GM21390 (cell line): Measurements from ENCODE around the gene CASQ1.

Source experiments
- ATAC-seq: cut with Tn5 transposase; IDR thresholded peaks from one replicate; pipeline ENCODE4 v1.9.1; 2021; ENCODE audit not compliant: unreplicated experiment

The CASQ1 gene

DNA sequence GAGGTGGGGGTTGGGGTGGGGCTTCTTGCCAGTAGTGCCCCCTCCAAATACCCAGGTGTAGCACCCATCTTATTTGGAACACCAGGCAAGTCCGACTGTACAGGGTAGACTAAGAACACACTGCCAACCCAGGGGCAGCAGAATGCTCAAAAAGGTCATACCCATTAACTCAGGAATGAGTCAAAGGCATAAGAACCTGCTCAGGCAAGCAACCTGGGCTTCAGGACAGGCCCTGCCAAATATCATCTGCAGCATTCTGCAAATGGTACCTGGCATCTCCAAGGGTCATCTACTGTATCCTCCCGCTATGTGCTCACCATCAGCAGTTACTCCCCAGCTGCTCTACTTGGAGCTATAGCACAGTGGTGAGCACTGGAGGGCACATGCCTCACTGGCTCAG is 34.2 kb downstream of the CASQ1 start:
- ATAC-seq, result no peak

DNA sequence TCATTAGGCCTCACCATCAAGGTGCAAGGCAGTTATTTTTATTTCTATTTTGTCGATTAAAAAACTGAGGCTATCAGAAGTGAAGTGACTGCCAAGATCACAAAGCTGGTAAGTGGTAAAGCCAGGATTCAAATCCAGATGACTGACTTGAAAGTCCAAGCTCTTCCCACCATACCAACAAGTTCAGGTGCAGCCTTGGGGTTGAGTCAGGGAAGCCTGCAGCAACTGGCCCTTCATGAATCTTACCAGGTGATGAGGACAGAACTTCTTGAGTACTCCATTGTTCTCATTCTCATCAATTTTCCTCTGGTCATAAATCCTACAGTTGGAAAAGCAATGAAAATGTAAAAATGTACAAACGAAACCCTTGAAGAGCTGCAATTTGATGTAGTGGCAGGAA is 35.0 kb downstream of the CASQ1 start:
- ATAC-seq, result no peak

DNA sequence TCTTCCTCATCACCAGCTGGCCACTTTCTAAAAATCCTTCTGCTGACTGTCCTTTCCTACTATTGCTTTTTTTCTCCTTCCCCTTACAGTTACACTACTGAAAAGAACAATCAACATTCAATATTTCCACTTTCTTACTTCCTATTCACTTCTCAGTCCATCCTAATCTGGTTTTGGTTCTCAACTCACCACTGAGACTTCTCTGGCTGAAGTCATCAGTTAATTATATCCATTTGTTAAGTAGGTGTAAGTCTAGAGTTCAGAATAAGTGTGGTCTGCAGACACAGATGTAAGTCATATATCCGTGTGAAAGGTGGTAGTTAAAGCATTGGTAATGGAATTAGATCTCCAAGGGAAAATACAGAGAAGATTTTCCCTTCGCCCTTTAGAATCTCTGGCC is 36.2 kb downstream of the CASQ1 start:
- ATAC-seq, result peak; percentile 73

DNA sequence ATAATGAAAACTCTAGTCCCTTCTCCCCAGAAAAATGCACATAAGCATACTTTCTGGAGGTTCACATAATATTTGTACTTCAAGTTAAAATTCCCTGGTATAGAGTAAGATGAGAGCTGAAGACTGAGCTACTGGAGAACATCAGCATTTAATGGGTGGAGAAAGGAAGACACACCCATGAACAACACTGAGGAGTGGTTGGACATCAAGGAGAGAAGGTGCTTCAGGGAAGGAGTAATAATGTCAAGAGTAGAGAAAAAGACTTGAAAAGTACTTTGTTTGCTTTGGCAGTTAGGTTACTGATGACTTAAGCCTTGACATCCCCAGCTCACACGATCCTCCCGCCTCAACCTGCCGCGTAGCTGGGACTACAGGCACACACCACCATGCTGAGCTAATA is 36.7 kb downstream of the CASQ1 start:
- no peak for ATAC-seq

DNA sequence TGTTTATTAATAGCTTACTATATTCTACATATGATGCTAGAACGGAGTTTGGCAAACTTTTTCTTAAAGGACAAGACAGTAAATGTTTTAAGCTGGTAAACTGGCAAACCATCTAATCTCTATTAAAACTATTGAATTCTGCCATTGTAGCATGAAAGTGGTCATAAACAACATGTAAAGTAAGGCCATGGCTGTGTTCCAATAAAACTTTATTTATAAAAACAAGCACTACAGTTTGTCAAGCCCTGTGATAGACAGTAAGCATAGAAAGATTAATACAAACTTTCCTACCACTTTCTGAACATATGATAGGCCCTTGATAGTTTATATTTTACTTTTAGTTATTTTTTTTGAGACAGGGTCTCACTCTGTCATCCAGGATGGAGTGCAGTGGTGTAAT is 37.2 kb downstream of the CASQ1 start:
- no peak for ATAC-seq

DNA sequence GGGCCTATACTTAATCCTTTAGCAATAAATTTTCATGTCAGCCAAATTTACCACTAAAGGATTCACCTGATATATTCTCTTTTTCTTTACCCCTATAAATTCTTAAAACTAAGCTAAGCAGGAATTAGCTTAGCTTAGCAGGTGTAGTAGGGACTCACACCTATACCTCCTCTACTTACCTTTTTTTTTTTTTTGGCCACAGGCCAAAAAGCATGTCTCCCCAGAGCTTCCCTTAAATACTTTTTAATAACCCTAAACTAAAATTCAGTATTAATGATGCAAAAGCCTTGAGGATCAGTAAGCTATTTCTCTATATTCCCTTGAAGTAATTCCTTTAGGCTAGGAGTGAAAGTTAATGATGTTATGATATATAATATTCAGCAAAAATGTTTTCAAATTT is 38.1 kb downstream of the CASQ1 start:
- ATAC-seq, result no peak

DNA sequence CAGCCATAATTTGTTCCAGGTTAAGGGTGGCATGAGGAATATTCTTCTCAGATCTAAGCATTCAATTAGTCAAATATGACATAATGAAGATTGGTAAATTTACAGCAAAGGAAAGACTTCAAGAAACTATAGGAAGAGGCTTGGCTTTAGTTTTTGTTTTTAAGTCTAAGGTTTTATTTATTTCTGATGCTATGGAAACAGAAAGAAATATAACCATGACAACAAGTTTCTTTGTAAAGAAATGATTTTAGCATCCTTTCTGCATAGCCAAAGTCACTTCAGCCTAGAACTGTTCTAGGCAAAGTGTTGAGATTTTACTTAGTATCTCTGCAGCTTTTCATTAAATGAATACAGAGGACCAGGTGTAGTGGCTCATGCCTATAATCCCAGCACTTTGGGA is 42.5 kb downstream of the CASQ1 start:
- no peak for ATAC-seq

DNA sequence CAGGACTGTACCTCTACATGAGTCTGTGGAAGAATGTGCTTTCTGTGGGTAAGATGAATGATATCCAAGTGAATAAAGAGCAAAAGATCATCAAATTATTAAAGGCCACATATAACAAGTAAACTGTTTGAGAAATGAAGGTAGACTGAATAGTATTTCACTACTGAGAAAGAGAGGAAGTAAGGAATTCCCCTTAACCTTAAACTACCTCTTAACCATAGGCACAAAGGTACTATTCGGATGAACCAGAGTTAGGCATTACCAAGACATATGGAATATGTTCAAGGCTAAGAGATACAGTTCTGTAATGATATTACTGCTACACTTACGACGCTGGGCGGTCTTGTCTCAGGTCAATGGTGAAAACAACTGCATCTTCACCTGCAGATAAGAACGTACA is 46.4 kb downstream of the CASQ1 start:
- no peak for ATAC-seq

DNA sequence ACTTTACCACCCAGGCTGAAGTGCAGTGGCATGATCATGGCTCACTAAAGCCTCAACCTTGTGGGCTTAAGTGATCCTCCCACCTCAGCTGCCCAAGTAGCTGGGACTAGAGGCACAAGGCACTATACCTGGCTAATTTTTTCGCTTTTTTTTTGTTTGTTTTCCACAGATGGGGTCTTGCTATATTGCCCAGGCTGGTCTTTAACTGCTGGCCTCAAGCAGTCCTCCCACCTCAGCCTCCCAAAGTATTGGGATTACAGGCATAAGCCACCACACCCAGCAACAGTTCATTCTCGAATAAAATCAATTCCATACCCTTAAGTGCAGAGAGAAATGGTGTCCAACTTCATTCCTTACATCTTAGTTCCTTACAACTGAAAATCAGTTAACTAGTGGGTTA is 47.2 kb downstream of the CASQ1 start:
- no peak for ATAC-seq

DNA sequence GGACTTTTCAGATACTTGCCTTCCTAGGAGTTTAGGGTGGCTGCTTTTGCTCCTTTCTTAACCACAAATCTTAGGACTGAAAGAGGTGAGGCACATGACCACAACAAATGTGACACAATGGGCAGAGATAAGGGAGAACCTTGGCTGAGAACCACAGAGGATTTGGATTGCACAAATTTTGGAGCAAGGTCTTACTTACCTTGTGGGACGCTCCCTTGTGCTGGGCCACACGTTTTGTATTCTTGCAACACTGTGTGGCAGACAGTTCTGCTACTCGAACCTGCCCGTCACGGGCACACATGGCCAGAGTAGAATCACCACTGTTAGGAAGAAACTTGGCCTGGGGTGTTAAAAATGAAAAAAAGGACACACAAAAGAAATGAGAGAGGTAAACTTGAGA is 48.0 kb downstream of the CASQ1 start:
- ATAC-seq, result no peak

DNA sequence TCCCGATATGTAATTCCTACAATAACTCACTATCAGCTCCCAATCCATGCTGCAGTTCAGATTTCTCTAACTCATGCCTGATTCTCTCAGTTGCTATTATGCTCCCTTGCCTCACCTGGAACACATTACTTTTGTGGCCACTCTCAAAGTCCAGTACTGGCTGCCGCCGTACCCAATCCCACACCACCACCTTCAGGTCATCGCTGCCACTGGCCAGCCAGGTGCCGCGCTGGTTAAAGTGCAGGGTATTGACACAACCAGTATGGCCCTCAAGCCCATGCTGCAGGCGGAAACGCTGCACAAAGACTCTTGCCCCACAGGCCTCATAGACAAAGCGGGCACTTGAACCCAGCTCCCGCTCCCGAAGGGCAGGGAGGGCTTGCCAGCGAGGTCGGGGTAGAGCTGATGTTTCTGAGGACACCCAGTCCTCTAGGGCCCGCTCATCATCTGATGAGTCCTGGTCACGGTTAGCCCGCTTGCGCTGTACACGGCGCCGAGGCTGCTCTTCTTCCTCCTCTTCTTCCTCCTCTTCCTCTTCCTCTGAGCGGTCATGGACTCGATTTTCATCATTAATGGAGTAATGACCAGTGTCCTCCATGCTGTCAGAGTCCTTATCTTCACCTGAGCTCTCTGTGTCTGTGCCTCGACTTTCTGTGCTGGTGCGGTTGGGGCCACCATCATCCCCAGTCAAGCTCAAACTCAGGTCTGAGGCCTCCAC is 49.4 kb downstream of the CASQ1 start:
- no peak for ATAC-seq

DNA sequence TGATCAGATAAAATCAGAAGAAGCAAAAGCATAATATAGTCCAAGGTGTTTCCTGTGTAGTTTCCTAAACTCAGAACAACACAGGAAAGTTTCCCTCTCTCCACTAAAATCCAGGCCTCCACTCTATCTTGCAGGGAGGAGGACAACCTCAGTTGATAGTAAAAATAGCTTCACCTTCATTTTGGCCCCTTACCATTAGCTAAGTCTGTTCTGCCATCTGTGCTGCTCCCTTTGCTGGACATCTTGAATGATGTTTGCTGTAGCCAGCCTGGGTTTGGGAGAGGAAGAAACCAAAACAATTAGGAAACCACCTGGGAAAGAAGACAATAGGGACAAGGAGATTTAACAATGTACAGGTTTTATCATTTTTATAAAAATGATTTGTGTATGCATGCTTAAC is 53.4 kb downstream of the CASQ1 start:
- no peak for ATAC-seq

DNA sequence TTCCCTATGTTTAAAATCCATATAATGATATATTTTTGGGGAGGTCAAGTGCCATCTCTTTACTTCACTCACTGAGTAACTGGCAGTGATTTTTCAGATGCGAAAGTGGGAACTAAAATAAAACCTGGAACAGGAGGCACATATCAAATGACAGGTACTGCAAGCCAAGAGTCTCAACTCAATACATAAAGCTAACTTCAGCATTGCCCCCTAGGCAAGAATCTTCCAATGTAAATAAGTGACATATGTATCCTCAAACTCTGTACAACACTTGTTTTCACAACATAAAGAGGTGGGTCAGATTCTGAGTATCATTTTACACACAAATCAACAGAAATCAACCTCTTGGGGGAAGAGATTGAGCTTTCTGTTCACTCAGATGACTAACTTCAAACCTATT is 53.8 kb downstream of the CASQ1 start:
- no peak for ATAC-seq

DNA sequence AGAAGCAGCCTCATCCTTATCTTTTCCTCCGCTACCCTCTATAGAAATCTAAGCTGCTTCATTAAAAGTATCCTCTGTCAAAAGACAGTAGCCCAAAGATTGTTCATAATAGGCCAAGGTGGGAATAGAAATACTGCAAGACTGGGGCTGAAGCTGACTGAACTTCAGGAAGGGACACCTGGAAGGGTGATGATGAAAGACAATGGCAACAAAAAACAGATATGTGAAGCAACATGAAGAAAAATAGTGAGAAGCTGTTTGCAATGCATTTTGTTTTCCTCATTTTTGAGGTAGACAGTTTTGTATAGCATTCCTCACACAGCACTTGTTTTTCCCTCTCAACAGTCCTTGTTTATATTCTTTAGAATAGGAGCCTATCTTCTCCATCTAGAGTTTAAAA is 55.1 kb downstream of the CASQ1 start:
- ATAC-seq, result no peak

DNA sequence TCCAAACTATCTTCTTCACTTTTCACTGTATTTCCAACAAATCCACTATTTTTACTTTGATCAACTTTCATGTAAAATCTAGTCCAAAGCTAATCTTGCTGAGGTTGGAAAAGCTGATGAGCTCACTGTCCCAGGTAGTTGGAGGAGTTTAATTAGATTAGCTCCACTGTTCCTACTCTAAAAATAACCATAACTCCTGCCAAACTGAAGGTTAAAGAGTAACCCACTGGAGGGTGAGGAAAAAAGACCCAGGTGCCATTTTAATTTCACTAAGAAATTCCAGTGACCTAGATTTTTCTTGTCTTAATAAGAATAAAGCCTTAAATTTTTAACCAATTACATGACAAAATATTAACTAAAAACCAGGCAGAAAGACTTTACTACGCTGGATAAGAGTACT is 56.7 kb downstream of the CASQ1 start:
- ATAC-seq, result no peak

DNA sequence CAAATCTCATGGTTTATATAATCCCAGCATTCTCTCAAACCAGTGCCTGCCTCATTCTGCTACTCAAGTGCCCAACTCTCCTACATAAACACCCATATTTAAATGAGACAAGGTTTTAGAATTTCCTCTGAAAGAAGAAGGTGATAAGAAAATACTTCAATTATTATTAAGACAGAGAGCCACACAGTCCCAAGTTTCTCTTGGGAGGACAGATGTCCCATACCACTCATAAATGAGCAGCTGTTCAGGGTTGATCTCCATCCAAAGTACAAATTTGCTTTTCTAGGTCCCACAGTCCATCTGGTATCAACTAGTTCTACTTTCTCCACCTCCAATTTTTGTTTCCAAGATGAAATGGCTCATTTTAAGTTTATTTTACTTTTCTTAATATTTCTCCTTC is 60.6 kb downstream of the CASQ1 start:
- ATAC-seq, result no peak
